Stimulated activated CD4-positive, alpha-beta T cell treated with anti-CD3 and anti-CD28 coated beads, Interleukin-1b, Interleukin-23, amount 100 ng/mL, for 1 hour (primary cell): ENCODE measurements around the gene FAM131C.

Experiments used
- DNase-seq, 2 donors: peaks; one replicate each; pipeline ENCODE4 v3.0.0-alpha.2; 2020; ENCODE audit warnings: low read depth in 2 of 2

The FAM131C gene

GRCh38 chr1:16101623-16102022 is 28.2 kb upstream of the FAM131C start:
- DNase-seq: no peak

- DNase-seq: no peak
Measured at GRCh38 chr1:16099412-16099811, 26.0 kb upstream of the FAM131C start.

GRCh38 chr1:16095447-16095846 is 22.0 kb upstream of the FAM131C start:
- no peak for DNase-seq

GRCh38 chr1:16094453-16095158 is 21.2 kb upstream of the FAM131C start:
- DNase-seq: no peak

- DNase-seq: no peak
Measured at GRCh38 chr1:16093611-16094010, 20.2 kb upstream of the FAM131C start.

- no peak for DNase-seq
Measured at GRCh38 chr1:16092923-16093511, 19.6 kb upstream of the FAM131C start.

- no peak for DNase-seq
Measured at GRCh38 chr1:16092097-16092922, 18.9 kb upstream of the FAM131C start.

GRCh38 chr1:16091296-16091695 is 17.8 kb upstream of the FAM131C start:
- DNase-seq: no peak

GRCh38 chr1:16090076-16090826 is 16.8 kb upstream of the FAM131C start:
- DNase-seq: no peak

- no peak for DNase-seq
Measured at GRCh38 chr1:16088996-16089395, 15.5 kb upstream of the FAM131C start.

- no peak for DNase-seq
Measured at GRCh38 chr1:16088351-16088911, 15.0 kb upstream of the FAM131C start.

GRCh38 chr1:16087733-16088132 is 14.3 kb upstream of the FAM131C start:
- no peak for DNase-seq

GRCh38 chr1:16085522-16085921 is 12.1 kb upstream of the FAM131C start:
- no peak for DNase-seq

- DNase-seq: no peak
Measured at GRCh38 chr1:16083486-16083885, 10.0 kb upstream of the FAM131C start.

- DNase-seq: peak; percentile 19 to 29
Measured at GRCh38 chr1:16082283-16083038, 9.0 kb upstream of the FAM131C start.

GRCh38 chr1:16081636-16082035 is 8.2 kb upstream of the FAM131C start:
- no peak for DNase-seq

- no peak for DNase-seq
Measured at GRCh38 chr1:16080422-16081150, 7.1 kb upstream of the FAM131C start.

- DNase-seq: peak; percentile 34 to 58
Measured at GRCh38 chr1:16078925-16079656, 5.6 kb upstream of the FAM131C start.

- no peak for DNase-seq
Measured at GRCh38 chr1:16077406-16078245, 4.2 kb upstream of the FAM131C start.
